Loucy (cell line): ENCODE results near the gene RMC1.

ENCODE experiments used
- EZH2phosphoT487 ChIP-seq: fragments of 200-600 bp; IDR thresholded peaks from 2 replicates; pipeline ENCODE4 v1.6.1; 2018; ENCODE audit warnings: antibody characterized with exemption, mild to moderate bottlenecking, moderate library complexity, borderline replicate concordance
- TF ChIP-seq, protein P1 (sequence below): fragments of 200-600 bp; sonication (generic); conservative IDR thresholded peaks from 2 replicates; pipeline ENCODE4 v1.5.1; 2014; ENCODE audit warnings: mild to moderate bottlenecking, antibody characterized with exemption, low read length

- TF ChIP-seq EZH2phosphoT487: no peak
- TF ChIP-seq, protein P1, sequence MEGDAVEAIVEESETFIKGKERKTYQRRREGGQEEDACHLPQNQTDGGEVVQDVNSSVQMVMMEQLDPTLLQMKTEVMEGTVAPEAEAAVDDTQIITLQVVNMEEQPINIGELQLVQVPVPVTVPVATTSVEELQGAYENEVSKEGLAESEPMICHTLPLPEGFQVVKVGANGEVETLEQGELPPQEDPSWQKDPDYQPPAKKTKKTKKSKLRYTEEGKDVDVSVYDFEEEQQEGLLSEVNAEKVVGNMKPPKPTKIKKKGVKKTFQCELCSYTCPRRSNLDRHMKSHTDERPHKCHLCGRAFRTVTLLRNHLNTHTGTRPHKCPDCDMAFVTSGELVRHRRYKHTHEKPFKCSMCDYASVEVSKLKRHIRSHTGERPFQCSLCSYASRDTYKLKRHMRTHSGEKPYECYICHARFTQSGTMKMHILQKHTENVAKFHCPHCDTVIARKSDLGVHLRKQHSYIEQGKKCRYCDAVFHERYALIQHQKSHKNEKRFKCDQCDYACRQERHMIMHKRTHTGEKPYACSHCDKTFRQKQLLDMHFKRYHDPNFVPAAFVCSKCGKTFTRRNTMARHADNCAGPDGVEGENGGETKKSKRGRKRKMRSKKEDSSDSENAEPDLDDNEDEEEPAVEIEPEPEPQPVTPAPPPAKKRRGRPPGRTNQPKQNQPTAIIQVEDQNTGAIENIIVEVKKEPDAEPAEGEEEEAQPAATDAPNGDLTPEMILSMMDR: no peak
Measured at GRCh38 chr18:23536204-23536603, 32.9 kb downstream of the RMC1 start.
